ENCODE measurements around the gene PEX6. TPM values are rescaled to one million over a fixed set of nuclear protein-coding genes. Genes with fewer than 3 reads are reported as not detected.

The PEX6 gene
- total and polyA plus RNA-seq, 4 donors = 8.8 to 22.9 (median 13.8) TPM

DNA sequence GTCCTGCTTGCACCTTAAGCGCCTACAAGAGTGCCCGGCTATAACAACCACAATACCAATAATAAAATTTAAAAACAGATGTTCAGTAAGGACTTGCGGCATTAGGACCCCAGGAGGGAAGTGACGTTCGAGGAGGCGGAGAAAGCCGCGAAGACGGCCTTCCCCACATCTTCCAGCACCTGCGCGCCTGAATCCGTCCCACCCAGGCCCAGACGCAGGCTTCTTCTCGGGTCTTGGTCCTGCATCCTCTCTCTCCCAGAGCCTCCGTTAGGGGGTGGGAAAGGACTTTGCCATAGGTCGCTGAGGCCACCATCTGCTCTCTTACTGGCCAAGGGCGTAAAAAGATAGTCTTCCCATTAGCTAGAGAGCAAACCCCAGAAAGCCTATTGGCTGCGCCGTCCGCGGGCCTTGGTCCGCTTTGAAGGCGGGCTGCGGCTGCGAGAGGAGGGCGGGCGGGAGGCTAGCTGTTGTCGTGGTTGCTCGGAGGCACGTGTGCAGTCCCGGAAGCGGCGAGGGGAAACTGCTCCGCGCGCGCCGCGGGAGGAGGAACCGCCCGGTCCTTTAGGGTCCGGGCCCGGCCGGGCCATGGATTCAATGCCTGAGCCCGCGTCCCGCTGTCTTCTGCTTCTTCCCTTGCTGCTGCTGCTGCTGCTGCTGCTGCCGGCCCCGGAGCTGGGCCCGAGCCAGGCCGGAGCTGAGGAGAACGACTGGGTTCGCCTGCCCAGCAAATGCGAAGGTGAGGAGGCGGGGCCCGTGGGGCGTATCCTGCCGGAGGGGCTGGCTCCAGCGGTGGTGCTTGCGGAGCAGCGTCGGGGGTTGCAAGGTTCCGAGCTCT is 49.8 kb downstream of the PEX6 start, which contains the start of gene CNPY3:
Gene CNPY3, plus strand, starts transcription at position 495 of the 835 bp plus-strand sequence. Its CDS starts 91 bp downstream, at position 586.
- TF ChIP-seq, protein P1, sequence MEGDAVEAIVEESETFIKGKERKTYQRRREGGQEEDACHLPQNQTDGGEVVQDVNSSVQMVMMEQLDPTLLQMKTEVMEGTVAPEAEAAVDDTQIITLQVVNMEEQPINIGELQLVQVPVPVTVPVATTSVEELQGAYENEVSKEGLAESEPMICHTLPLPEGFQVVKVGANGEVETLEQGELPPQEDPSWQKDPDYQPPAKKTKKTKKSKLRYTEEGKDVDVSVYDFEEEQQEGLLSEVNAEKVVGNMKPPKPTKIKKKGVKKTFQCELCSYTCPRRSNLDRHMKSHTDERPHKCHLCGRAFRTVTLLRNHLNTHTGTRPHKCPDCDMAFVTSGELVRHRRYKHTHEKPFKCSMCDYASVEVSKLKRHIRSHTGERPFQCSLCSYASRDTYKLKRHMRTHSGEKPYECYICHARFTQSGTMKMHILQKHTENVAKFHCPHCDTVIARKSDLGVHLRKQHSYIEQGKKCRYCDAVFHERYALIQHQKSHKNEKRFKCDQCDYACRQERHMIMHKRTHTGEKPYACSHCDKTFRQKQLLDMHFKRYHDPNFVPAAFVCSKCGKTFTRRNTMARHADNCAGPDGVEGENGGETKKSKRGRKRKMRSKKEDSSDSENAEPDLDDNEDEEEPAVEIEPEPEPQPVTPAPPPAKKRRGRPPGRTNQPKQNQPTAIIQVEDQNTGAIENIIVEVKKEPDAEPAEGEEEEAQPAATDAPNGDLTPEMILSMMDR (IDR thresholded peaks at IDR 0.05; ENCODE audit: control extremely low read depth, extremely low read depth) = no peak
- H3K4me3 ChIP-seq = peak within 1 kb of the TSS; percentile 82
- 0% methylated on average over 55 to 63 of the region's 63 CpGs for WGBS, 2 donors
- peak within 1 kb of the TSS; percentile 33 to 71 for H3K9ac ChIP-seq (ENCODE audit: insufficient read depth in 1 of 2, low read length in 2 of 2)
- peak within 1 kb of the TSS; percentile 63 to 95 for H3K27ac ChIP-seq (ENCODE audit: low read depth in 1 of 2, low read length in 1 of 2)
- no peaks in the 10 kb centered on the region for H3K27me3 ChIP-seq (ENCODE audit: control insufficient read depth in 3 of 3, insufficient read depth in 3 of 3, low read length in 2 of 3)
- no peaks in the 10 kb centered on the region for H3K9me3 ChIP-seq (ENCODE audit: control insufficient read depth in 4 of 4, insufficient read depth in 3 of 4, low read length in 3 of 4)
- ATAC-seq (ENCODE audit: insufficient read depth, low FRiP score) (peak; percentile 93), DNase-seq (peak; percentile 97 to 98 (median 97))
- peaks cover 0 to 2% (median under 1%) of the 10 kb centered on the region in 4 donors for H3K36me3 ChIP-seq (ENCODE audit: control insufficient read depth in 4 of 4, insufficient read depth in 4 of 4, low read length in 4 of 4)
- peaks cover 0 to 20% (median 4%) of the 10 kb centered on the region in 5 donors for H3K4me1 ChIP-seq (ENCODE audit: control insufficient read depth in 5 of 5, insufficient read depth in 5 of 5, low read length in 5 of 5)

DNA sequence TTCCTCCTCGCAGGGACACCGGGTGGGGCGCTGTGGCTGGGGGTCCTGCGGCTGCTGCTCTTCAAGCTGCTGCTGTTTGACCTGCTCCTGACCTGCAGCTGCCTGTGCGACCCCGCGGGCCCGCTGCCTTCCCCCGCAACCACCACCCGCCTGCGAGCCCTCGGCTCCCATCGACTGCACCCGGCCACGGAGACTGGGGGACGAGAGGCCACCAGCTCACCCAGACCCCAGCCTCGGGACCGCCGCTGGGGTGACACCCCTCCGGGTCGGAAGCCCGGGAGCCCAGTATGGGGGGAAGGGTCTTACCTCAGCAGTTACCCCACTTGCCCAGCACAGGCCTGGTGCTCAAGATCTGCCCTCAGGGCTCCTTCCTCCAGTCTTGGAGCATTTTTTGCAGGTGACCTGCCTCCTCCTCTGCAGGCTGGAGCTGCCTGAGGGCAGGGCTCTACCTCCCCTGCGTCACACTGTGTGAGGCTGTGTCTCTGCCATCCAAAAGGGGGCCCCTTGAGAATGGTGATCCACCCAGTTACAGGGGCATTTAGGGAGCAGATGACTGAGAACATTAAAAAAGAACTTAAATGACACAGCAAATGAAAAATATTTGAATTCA is 53.6 kb downstream of the PEX6 start:
- Histone ChIP-seq H3K4me3 (no peak overlapping the region), H3K9me3 (ENCODE audit: control insufficient read depth in 4 of 4, insufficient read depth in 3 of 4, low read length in 3 of 4) (no peaks in the 10 kb centered on the region), H3K27ac (ENCODE audit: low read depth in 1 of 2, low read length in 1 of 2) (no peak overlapping the region), H3K36me3 (ENCODE audit: control insufficient read depth in 4 of 4, insufficient read depth in 4 of 4, low read length in 4 of 4) (no peaks in the 10 kb centered on the region), H3K4me1 (ENCODE audit: control insufficient read depth in 5 of 5, insufficient read depth in 5 of 5, low read length in 5 of 5) (peaks cover 0 to 8% (median 2%) of the 10 kb centered on the region in 5 donors), H3K27me3 (ENCODE audit: control insufficient read depth in 3 of 3, insufficient read depth in 3 of 3, low read length in 2 of 3) (no peaks in the 10 kb centered on the region), H3K9ac (ENCODE audit: insufficient read depth in 1 of 2, low read length in 2 of 2) (no peak overlapping the region)
- DNase-seq (no peak), ATAC-seq (ENCODE audit: insufficient read depth, low FRiP score) (no peak)
- TF ChIP-seq, protein P1 (IDR thresholded peaks at IDR 0.05; ENCODE audit: control extremely low read depth, extremely low read depth) = no peak
- WGBS, 2 donors = 57 to 72% methylated on average over 23 of the region's 23 CpGs

DNA sequence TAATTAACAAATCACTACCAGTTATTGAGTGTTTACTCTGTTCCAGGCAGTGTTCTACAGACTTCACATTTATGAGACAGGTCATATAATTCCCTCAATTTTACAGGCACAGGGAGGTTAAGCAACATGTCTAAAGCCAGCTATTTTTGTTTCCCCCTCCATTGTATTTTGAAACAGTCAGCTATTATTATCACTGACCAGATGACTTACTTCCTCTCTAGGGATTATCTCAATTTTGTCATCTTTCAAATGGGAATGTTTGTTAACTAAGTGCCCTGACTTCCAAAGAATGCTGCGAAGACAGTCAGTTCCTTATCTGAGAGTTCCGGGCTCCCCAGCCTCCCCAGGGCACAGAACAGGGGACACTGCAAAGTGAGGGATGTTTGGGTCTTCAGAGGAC is 55.3 kb downstream of the PEX6 start:
- H3K9ac ChIP-seq (ENCODE audit: insufficient read depth in 1 of 2, low read length in 2 of 2) = no peak overlapping the region
- ATAC-seq (ENCODE audit: insufficient read depth, low FRiP score) (no peak), DNase-seq (no peak)
- H3K4me3 ChIP-seq = no peak overlapping the region
- peaks cover 0 to 4% (median 0%) of the 10 kb centered on the region in 5 donors for H3K4me1 ChIP-seq (ENCODE audit: control insufficient read depth in 5 of 5, insufficient read depth in 5 of 5, low read length in 5 of 5)
- no peaks in the 10 kb centered on the region for H3K36me3 ChIP-seq (ENCODE audit: control insufficient read depth in 4 of 4, insufficient read depth in 4 of 4, low read length in 4 of 4)
- TF ChIP-seq, protein P1 (IDR thresholded peaks at IDR 0.05; ENCODE audit: control extremely low read depth, extremely low read depth) = no peak
- 66 to 73% methylated on average over 2 of the region's 2 CpGs for WGBS, 2 donors
- peak overlapping the region in 1 of 2 donors; percentile 53 for H3K27ac ChIP-seq (ENCODE audit: low read depth in 1 of 2, low read length in 1 of 2)
- no peaks in the 10 kb centered on the region for H3K9me3 ChIP-seq (ENCODE audit: control insufficient read depth in 4 of 4, insufficient read depth in 3 of 4, low read length in 3 of 4)
- no peaks in the 10 kb centered on the region for H3K27me3 ChIP-seq (ENCODE audit: control insufficient read depth in 3 of 3, insufficient read depth in 3 of 3, low read length in 2 of 3)
